ENCODE results near the gene PHLPP1.

DNA sequence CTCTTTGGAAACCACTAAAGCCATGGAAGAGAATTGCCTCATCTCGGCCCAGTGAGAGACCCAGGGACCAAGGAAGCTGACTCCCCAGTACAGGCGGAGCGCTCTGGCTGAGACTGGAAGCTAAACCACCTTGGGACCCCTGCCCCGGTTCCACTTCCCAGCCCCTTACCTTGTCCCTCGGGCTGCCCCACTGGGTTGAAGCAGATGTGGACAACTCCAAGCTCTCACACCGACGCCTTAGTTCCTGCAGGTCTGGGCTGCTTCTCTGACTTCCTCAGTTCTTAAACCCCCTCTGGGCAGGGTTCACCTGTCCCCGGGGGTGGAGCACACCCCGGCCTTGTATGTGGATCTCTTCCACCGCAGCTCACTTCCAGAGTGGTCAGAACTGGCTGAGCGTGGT, 266.2 kb downstream of the PHLPP1 start:
- TF ChIP-seq CTCF (IDR thresholded peaks at IDR 0.05 in 8 of 11, conservative IDR thresholded peaks at IDR 0.05 in 3 of 11) (no peak), POLR2A (IDR thresholded peaks at IDR 0.05) (no peak), POLR2AphosphoS5 (IDR thresholded peaks at IDR 0.05) (no peak)

Measured in spleen (tissue), 7 donors.